ENCODE results near the gene NLRC5.
"Not testable (repeated sequence)": the region's sequence is repeated elsewhere in the genome, so short reads cannot be mapped to it uniquely, and the experiment has no call there.

NLRC5 gene

GRCh38 chr16:57102888-57103851 is 113.8 kb downstream of the NLRC5 start:
- in situ Hi-C loops (cut with HindIII; ENCODE audit: low sequenced_read_pairs), result no loop called here
- TF ChIP-seq, protein P1, sequence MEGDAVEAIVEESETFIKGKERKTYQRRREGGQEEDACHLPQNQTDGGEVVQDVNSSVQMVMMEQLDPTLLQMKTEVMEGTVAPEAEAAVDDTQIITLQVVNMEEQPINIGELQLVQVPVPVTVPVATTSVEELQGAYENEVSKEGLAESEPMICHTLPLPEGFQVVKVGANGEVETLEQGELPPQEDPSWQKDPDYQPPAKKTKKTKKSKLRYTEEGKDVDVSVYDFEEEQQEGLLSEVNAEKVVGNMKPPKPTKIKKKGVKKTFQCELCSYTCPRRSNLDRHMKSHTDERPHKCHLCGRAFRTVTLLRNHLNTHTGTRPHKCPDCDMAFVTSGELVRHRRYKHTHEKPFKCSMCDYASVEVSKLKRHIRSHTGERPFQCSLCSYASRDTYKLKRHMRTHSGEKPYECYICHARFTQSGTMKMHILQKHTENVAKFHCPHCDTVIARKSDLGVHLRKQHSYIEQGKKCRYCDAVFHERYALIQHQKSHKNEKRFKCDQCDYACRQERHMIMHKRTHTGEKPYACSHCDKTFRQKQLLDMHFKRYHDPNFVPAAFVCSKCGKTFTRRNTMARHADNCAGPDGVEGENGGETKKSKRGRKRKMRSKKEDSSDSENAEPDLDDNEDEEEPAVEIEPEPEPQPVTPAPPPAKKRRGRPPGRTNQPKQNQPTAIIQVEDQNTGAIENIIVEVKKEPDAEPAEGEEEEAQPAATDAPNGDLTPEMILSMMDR (IDR thresholded peaks at IDR 0.05; ENCODE audit: low read depth, low read length), result no peak
- H3K4me3 ChIP-seq (ENCODE audit: low read depth, low read length), result no peak overlapping the region
- no peak for DNase-seq (ENCODE audit: low read depth, low spot score)

DNA sequence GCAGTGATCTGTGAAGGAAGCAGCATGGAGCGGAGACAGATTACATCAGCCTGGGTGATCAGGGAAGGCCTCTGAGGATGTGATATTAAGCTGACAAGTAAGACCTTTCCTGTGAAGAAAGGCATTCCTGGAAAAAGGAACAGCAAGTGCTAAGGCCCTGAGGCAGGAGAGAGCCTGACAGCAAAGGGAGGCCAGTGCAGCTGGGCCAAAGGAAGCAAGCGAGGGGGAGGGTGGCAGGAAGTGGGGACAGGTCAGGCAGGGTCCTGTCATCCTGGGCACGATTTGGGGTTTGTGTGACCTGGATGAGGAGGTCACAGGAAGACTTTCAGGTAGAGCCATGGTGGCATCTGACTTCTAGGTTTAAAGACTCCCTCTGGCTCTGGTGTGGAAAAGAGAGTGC is 115.3 kb downstream of the NLRC5 start:
- in situ Hi-C loops (cut with HindIII; ENCODE audit: low sequenced_read_pairs), result no loop called here
- no peak for DNase-seq (ENCODE audit: low read depth, low spot score)
- H3K4me3 ChIP-seq (ENCODE audit: low read depth, low read length), result no peak overlapping the region
- TF ChIP-seq, protein P1 (IDR thresholded peaks at IDR 0.05; ENCODE audit: low read depth, low read length), result no peak

GRCh38 chr16:57105184-57105583 is 115.8 kb downstream of the NLRC5 start:
- TF ChIP-seq, protein P1 (IDR thresholded peaks at IDR 0.05; ENCODE audit: low read depth, low read length), result no peak
- in situ Hi-C loops (cut with HindIII; ENCODE audit: low sequenced_read_pairs), result no loop called here
- H3K4me3 ChIP-seq (ENCODE audit: low read depth, low read length), result no peak overlapping the region
- no peak for DNase-seq (ENCODE audit: low read depth, low spot score)

GRCh38 chr16:57106767-57107166 is 117.4 kb downstream of the NLRC5 start:
- DNase-seq (ENCODE audit: low read depth, low spot score), result no peak
- in situ Hi-C loops (cut with HindIII; ENCODE audit: low sequenced_read_pairs), result no loop called here
- TF ChIP-seq, protein P1 (IDR thresholded peaks at IDR 0.05; ENCODE audit: low read depth, low read length), result no peak
- no peak overlapping the region for H3K4me3 ChIP-seq (ENCODE audit: low read depth, low read length)

GRCh38 chr16:57107321-57107922 is 118.1 kb downstream of the NLRC5 start:
- in situ Hi-C loops (cut with HindIII; ENCODE audit: low sequenced_read_pairs), result no loop called here
- no peak for DNase-seq (ENCODE audit: low read depth, low spot score)
- TF ChIP-seq, protein P1 (IDR thresholded peaks at IDR 0.05; ENCODE audit: low read depth, low read length), result no peak
- no peak overlapping the region for H3K4me3 ChIP-seq (ENCODE audit: low read depth, low read length)

- TF ChIP-seq, protein P1 (IDR thresholded peaks at IDR 0.05; ENCODE audit: low read depth, low read length), result no peak
- no peak for DNase-seq (ENCODE audit: low read depth, low spot score)
- in situ Hi-C loops (cut with HindIII; ENCODE audit: low sequenced_read_pairs), result no loop called here
- no peak overlapping the region for H3K4me3 ChIP-seq (ENCODE audit: low read depth, low read length)
Measured at GRCh38 chr16:57108432-57108831, 119.1 kb downstream of the NLRC5 start.

DNA sequence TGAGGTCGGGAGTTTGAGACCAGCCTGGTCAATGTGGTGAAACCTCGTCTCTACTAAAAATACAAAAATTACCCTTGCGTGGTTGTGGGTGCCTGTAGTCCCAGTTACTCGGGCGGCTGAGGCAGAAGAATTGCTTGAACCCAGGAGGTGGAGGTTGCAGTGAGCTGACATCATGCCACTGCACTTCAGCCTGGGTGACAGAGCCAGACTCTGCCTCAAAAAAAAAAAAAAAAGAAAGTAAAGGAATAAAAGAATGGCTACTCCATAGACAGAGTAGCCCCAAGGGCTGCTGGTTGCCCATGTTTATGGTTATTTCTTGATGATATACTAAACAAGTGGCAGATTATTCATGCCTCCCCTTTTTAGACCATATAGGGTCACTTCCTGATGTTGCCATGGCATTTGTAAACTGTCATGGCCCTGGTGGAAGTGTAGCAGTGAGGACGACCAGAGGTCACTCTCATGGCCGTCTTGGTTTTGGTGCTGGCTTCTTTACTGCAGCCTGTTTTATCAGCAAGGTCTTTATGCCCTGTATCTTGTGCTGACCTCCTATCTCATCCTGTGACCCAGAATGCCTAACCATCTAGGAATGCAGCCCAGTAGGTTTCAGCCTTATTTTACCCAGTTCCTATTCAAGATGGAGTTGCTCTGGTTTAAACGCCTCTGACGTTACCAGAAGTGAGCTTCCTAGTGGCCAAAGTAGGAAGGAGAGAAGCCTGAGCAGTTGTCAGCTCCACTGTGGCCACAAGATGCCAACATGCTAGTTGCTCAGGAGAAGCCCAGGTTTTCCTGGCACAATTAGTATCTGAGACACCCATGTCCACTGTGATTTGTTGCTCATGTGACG is 120.1 kb downstream of the NLRC5 start:
- in situ Hi-C loops (cut with HindIII; ENCODE audit: low sequenced_read_pairs); DNase-seq (ENCODE audit: low read depth, low spot score); H3K4me3 ChIP-seq (ENCODE audit: low read depth, low read length): not testable (repeated sequence)
